ENCODE data around the gene SYNDIG1.

SYNDIG1 gene

DNA sequence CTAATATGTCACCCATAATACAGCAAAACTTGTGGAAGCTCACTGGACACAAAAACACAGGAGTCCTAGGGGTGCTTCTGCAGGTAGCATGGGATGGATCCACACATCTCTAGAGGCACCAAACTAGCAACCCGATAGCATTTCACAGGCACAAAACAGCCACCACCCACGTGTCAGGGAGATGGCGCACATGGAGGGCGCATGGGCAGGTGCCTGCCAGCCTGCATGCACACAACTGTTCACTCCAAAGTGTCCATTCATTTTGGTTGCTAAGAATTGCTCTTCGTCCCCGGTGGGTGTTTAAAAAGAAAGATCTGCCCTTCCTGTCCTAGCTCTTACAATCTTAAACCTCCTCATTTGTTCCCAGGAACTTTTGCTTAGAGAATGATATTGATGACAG is 171.3 kb downstream of the SYNDIG1 start:
- DNase-seq = no peak

- no peak for DNase-seq
Measured at GRCh38 chr20:24643731-24644626, 174.6 kb downstream of the SYNDIG1 start.

- no peak for DNase-seq
Measured at GRCh38 chr20:24646321-24646720, 176.9 kb downstream of the SYNDIG1 start.

DNA sequence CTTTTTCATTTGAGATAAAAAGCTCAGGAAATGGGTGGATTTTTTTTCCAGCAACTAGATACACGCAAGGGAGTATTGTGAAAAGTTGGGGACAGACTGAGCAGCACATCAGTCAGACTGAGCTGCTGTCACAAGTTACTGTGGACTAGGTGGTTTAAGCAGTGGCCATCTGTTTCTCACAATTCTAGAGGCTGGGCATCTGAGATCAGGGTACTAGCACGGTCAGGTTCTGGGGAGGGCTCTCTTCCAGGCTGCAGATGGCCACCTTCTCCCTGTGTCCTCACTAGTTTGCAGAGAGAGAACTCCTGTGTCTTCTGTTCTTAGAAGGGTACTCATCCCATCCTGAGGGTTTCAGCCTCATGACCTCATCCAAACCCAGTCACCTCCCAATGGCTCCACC is 178.3 kb downstream of the SYNDIG1 start:
- DNase-seq = no peak

DNA sequence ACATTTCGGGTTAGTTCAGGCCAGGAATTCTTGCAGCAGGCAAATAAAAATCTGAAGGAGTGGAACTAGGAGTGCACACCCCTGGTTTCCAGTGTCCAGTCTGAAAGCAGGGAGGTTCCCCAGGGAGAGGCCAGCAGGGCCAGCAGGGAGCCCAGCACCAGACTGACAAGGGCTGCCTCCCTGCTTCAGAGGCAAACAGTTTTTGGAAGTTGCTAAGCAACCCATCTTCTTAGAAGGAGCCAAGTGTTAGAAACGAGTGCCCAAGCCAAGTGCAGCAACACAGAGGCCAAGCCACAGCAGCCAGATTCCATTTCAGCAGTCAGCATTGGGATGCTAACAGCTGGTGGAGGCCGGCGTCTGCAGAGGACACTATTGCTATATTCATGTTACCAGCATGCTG is 179.1 kb downstream of the SYNDIG1 start:
- no peak for DNase-seq

DNA sequence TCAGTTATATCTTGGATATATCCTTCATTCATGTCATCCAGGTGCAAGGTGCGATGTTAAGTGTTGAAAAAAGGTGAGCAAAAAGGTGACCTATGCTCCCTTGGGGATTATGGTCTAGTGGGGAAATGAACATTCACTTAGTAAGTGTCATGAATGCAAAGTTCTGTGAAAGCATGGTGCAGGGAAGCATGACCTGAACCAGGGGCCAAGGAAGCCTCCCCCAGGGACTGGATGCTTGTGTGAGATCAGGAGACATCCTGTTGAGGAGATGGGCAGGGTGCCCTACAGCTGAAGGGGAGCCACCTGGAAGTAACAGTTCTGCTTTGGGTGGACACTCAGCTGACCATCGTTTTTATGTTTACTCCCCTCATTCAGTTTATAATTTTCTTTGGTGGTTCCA is 179.5 kb downstream of the SYNDIG1 start:
- DNase-seq = no peak

- no peak for DNase-seq
Measured at GRCh38 chr20:24649787-24650490, 180.5 kb downstream of the SYNDIG1 start.

DNA sequence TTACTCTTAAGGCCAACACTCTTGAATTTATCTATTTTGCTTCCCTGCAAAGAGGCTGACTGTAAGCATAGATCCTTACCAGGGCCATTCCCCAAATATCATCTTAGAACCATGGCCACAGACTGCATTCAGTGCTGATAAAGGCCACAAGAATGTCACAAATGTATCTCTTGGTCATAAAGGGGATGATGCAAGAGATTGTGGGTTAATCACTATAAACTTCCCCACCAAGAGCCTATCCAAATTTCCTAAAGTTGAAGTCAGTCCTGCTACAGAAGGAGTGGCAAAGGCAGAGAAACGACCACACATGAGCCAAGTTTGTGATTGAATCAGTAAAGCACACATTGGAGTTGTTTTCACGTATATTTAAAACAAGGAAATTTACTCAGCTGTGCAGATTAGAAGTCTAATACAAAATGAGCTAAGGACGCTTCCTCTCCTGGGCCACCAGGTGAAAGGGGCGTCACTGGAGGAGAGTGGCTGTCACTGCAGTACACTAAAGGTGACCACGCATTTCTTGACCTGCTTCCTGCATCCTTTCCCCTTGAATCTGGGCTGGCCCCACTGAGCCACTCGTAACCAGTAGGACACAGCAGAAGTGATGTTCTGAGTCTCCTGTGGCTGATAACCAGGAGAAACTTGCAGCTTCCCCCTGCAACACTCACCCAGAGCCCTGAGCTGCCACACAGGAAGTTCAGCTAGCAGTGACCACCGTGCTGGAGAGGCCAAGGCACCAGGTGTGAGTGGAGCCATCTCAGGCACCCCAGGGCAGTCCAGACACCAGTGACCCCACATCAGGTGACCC is 181.9 kb downstream of the SYNDIG1 start:
- DNase-seq = no peak

- DNase-seq = no peak
Measured at GRCh38 chr20:24651976-24652345, 182.5 kb downstream of the SYNDIG1 start.

- DNase-seq = no peak
Measured at GRCh38 chr20:24653306-24653705, 183.9 kb downstream of the SYNDIG1 start.

DNA sequence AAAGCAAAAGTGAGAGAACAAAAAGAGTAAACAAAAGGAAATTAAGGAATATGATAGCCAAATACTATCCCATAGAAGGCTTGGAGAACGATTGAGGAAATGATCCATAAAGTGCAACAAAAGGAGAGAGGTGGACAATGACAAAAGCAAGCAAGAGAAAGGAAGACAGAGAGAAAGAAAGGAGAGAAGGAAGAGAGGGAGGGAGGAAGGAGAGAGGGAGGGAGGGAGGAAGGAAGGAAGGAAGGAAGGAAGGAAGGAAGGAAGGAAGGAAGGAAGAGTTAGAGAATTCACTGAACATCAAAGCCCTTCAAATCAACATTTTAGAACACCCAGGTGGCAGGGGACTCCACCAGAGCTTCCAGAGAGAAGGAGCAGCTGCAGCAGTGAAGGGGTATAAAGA is 185.0 kb downstream of the SYNDIG1 start:
- DNase-seq = no peak

DNA sequence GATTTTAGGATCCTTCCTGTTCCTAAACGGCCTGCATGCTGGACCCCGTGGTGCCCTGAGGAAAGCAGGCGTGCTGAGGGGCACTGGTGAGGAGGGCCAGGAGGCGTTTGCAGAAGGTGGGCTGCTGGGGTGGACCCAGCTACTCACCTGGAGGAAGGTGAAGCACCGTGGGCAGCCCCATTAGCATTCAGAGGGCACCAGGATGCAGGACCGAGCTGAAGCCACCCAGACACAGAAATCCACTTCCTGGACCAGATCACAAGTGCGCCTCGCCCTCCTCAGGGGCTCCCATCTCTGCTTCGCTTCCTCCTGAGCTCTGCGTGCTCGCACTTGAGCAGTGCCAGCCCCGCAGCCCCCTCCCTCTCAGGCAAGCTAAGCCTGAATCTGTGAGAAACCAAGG is 187.0 kb downstream of the SYNDIG1 start:
- no peak for DNase-seq

GRCh38 chr20:24657196-24657595 is 187.8 kb downstream of the SYNDIG1 start:
- DNase-seq = no peak

DNA sequence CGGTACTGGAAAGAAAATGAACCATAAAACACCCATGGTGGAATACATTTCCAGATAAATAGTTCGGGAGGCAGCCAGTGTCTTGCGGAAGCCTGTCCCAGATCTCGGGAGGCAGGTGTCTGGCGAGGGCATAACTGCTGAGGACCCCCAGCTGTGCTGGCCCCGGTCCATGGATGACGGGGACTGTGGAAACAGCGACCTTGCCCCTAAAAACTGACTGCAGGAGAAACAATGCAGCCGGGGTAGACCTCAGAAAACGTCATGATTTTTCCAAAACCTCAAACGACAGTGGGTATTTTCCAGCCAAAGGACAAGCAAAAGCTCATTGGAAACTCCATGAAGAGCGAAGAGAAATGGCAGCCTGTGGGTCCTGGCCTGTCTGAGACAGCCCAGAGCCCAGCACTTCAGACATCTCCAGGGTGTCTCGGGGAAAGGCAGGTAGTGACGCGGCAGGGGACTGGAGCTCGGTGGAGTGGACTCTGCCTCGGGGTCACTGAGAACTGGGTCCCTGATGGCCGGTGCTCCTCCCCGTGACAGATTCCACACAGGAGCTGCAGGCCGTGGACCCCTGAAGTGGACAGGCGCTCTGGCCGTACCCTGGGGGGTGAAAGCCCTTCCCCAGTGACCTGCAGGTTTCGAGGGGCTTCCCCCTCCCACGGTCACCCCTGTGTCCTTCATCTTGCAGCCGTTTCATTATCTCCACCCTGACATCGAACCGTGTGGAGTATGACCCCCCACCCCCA is 188.6 kb downstream of the SYNDIG1 start:
- no peak for DNase-seq

- DNase-seq = no peak
Measured at GRCh38 chr20:24658920-24659660, 189.7 kb downstream of the SYNDIG1 start.

DNA sequence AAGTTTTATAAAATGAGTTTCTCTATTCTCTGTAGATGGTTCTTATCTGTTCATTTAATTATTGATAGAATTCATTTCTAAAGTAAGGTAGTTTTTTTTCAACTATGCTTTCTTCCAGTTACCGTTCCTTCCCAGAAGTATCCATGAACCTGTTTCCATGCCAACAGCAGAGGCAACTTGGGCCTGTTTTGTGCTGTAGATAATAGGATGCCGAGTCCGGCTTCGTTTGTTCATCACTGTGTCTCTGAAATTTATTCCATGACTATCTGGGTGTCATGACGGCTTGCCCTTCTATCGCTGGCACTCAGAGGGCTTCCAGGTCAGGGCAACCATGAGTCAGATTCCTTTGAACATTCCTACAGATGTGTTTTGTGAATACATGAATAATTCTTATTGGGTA is 190.4 kb downstream of the SYNDIG1 start:
- no peak for DNase-seq

DNA sequence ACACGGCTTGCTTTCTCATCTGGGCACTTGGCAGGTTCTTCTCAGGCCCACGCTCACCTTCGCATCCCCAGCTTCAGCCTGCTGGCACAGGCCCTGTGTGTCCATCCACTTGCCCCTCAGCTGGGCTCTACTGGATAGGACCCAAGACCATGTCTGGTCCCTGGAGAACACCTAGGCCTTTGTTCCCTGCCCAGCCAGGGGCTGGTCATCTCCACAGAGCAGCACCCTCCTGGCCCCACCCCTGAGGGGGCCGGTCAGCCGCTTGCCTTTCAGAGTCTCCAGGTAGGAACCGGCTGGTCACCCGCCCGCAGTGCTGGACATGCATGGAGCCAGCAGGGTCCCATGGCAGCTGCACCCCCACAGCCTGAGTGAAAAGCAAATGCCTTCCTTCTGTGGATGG is 191.2 kb downstream of the SYNDIG1 start:
- DNase-seq = no peak

GRCh38 chr20:24661255-24661654 is 191.8 kb downstream of the SYNDIG1 start:
- DNase-seq = no peak

DNA sequence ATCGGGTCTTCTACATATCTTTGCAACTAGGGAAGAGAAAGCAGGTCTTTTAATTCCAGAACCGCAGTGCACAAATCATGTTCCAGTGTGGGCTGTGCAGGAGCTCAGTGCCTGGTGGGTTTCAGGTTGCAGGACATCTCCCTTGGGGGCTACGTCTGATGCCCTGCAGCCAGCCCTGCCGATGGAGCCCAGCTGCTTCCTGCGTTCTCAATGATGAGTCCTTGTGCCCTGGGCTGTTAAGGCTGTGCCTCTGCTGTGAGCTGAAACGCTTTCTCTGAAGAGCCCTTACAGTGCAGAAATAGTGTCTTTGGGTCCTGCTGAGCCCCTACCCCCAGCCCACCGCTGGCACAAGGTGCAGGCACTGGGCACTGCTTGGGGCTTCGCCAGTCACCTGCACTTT is 192.9 kb downstream of the SYNDIG1 start:
- DNase-seq = no peak

DNA sequence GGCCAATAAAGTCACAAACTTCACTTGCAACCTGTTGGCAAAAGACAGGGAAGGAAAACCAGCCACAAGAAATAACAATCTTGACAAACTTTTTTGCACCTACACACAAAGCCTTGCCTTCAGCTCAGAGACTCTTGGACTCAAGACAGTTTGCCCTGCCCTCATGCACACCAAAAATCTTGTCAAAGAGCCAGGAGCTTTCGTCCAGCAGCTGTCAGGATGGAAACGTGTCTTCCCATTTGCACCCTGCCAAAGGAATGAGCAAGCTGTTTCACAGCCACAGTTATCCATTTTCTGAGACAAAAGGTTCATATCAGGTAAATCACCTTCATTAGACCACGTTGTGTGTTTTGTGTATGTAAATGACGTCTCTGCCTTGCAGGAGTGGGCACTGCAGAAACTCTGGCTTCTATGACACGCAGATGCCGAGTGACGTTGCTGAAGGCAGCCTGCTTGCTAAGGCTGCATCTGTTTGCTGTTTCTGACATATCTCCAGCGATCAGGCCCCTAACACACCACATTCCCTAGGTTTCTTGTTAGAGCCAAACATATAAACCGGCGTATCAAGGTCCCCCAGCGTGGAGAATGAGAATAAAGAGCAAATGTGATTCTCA is 193.4 kb downstream of the SYNDIG1 start:
- no peak for DNase-seq

- no peak for DNase-seq
Measured at GRCh38 chr20:24663496-24663895, 194.1 kb downstream of the SYNDIG1 start.

Data from activated gamma-delta T cell treated with Interleukin-2 at 50 U/mL for 16 hours (primary cell).